ENCODE data around the gene TRDN. TPM values are rescaled to one million over a fixed set of nuclear protein-coding genes. Genes with fewer than 3 reads are reported as not detected.

Gene TRDN
- total RNA-seq, 3 donors from 2014 or later (not counting 1 experiment from before 2014, with no cell fraction given), result not detected

DNA sequence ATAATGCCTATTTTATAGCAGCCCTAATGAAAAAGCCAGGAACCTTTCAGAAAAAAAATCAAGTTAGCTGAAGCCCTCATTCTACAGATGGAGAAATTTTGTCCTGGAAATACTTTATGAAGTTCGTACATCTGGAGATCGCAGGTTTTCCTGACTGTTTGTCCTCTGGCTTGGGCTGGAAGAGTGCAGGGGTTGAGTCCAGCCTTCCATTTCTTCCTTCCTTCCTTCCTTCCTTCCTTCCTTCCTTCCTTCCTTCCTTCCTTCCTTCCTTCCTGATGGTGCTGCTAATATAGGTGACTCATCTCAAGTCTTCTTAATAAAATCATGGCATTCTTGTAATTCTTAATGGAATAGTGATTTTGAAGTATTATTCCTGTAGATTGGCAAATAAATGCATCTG lies 413.3 kb downstream of the TRDN start:
- Mint-ChIP-seq H3K36me3 (no peaks in the 10 kb centered on the region), H3K27me3 (ENCODE audit: low read depth in 2 of 2) (no peaks in the 10 kb centered on the region), H3K9me3 (peaks cover 2 to 25% of the 10 kb centered on the region in 2 donors), H3K4me1 (no peaks in the 10 kb centered on the region), H3K27ac (no peak overlapping the region), H3K4me3 (no peak overlapping the region)
- H3K27ac ChIP-seq (ENCODE audit: low read length), result no peak overlapping the region
- H3K4me3 ChIP-seq (ENCODE audit: low read length), result no peak overlapping the region
- TF ChIP-seq, protein P1, sequence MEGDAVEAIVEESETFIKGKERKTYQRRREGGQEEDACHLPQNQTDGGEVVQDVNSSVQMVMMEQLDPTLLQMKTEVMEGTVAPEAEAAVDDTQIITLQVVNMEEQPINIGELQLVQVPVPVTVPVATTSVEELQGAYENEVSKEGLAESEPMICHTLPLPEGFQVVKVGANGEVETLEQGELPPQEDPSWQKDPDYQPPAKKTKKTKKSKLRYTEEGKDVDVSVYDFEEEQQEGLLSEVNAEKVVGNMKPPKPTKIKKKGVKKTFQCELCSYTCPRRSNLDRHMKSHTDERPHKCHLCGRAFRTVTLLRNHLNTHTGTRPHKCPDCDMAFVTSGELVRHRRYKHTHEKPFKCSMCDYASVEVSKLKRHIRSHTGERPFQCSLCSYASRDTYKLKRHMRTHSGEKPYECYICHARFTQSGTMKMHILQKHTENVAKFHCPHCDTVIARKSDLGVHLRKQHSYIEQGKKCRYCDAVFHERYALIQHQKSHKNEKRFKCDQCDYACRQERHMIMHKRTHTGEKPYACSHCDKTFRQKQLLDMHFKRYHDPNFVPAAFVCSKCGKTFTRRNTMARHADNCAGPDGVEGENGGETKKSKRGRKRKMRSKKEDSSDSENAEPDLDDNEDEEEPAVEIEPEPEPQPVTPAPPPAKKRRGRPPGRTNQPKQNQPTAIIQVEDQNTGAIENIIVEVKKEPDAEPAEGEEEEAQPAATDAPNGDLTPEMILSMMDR (IDR thresholded peaks at IDR 0.05), result no peak
- no peak for DNase-seq
- intact Hi-C loops (cut with micrococcal nuclease), result no loop called here
- peaks cover 1% of the 10 kb centered on the region for H3K9me3 ChIP-seq (ENCODE audit: control insufficient read depth, insufficient read depth, low read length)
- H3K36me3 ChIP-seq (ENCODE audit: control insufficient read depth, insufficient read depth, low read length), result no peaks in the 10 kb centered on the region
- H3K27me3 ChIP-seq (ENCODE audit: control insufficient read depth, insufficient read depth, low read length), result no peaks in the 10 kb centered on the region
- H3K4me1 ChIP-seq (ENCODE audit: control insufficient read depth, insufficient read depth, low read length), result no peaks in the 10 kb centered on the region
- WGBS (ENCODE audit: insufficient coverage), result no CpG with 5 or more reads among the region's 2 CpGs
- no peak for ATAC-seq

DNA sequence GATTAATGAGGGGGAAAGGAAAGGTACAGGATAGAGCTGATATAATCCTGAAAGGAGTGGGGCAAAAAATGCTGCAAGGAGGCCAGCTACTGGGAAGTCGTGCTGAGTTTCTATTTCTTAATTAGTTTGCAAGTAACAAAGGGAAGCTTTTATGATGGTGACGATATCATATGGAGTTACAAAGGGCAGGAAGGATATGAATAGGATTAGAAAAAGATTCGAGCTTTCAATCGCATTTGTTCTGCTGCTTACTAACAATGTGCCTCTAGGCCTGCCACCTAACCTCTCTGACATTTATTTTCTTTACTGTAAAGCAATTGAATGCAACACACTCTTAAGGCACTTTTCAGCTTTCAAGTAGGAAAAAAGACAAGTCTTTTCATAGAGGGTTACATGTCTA lies 421.5 kb downstream of the TRDN start:
- H3K27me3 Mint-ChIP-seq (ENCODE audit: low read depth in 2 of 2), result no peaks in the 10 kb centered on the region
- Histone ChIP-seq H3K4me1 (ENCODE audit: control insufficient read depth, insufficient read depth, low read length) (no peaks in the 10 kb centered on the region), H3K27ac (ENCODE audit: low read length) (no peak overlapping the region), H3K9me3 (ENCODE audit: control insufficient read depth, insufficient read depth, low read length) (no peaks in the 10 kb centered on the region), H3K4me3 (ENCODE audit: low read length) (no peak overlapping the region), H3K27me3 (ENCODE audit: control insufficient read depth, insufficient read depth, low read length) (no peaks in the 10 kb centered on the region), H3K36me3 (ENCODE audit: control insufficient read depth, insufficient read depth, low read length) (no peaks in the 10 kb centered on the region)
- H3K36me3 Mint-ChIP-seq, result no peaks in the 10 kb centered on the region
- no peaks in the 10 kb centered on the region for H3K4me1 Mint-ChIP-seq
- TF ChIP-seq, protein P1 (IDR thresholded peaks at IDR 0.05), result no peak
- ATAC-seq, result no peak
- 70% methylated on average over 4 of the region's 4 CpGs for WGBS (ENCODE audit: insufficient coverage)
- no peak overlapping the region for H3K4me3 Mint-ChIP-seq
- no peak for DNase-seq
- peaks cover 0 to 5% of the 10 kb centered on the region in 2 donors for H3K9me3 Mint-ChIP-seq
- intact Hi-C loops (cut with micrococcal nuclease), result no loop called here
- no peak overlapping the region for H3K27ac Mint-ChIP-seq

DNA sequence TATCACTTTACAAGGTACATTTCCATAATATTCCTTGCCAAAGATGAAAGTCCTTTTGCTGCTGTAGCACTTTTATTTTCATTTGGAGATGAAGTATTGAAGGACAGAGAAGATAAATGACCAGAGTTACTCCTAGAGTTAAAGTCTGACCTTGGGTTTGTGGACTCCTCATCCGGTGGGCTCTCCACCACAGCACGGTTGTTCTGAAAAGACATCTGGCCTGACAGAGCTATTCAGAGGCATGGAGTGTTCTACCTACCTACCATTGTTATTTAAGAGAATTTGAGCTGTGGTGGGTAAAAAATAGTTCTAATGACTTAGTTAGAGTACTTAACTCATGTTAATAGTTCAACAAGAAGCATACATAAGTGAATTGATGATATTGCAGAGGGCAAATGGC lies 422.3 kb downstream of the TRDN start:
- no peak overlapping the region for H3K27ac Mint-ChIP-seq

DNA sequence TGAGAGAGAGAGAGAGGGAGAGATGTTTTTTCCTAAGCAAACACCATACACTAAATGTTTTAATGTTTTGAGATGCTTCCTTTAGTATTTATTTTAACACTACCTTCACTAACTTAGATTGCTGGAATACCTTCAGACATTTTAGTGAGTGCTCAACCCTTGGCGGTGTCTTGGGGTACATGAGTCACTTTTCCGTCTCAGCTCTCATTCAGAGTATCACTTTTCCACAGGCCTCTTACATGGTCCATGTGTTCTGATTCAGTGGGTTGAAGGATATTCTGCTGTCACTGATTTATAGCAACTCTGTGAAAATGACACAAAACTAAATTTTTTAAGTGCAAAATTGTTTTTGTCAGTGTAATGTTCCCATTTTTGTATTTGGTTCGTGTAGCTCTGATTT lies 422.8 kb downstream of the TRDN start:
- no peaks in the 10 kb centered on the region for H3K27me3 Mint-ChIP-seq (ENCODE audit: low read depth in 2 of 2)
- DNase-seq (no peak), ATAC-seq (no peak)
- H3K27ac Mint-ChIP-seq, result no peak overlapping the region
- 93% methylated on average over 3 of the region's 3 CpGs for WGBS (ENCODE audit: insufficient coverage)
- H3K4me1 Mint-ChIP-seq, result no peaks in the 10 kb centered on the region
- no peaks in the 10 kb centered on the region for H3K36me3 Mint-ChIP-seq
- no peak overlapping the region for H3K4me3 Mint-ChIP-seq
- Histone ChIP-seq H3K4me1 (ENCODE audit: control insufficient read depth, insufficient read depth, low read length) (no peaks in the 10 kb centered on the region), H3K9me3 (ENCODE audit: control insufficient read depth, insufficient read depth, low read length) (no peaks in the 10 kb centered on the region), H3K4me3 (ENCODE audit: low read length) (no peak overlapping the region), H3K27me3 (ENCODE audit: control insufficient read depth, insufficient read depth, low read length) (no peaks in the 10 kb centered on the region), H3K27ac (ENCODE audit: low read length) (no peak overlapping the region), H3K36me3 (ENCODE audit: control insufficient read depth, insufficient read depth, low read length) (no peaks in the 10 kb centered on the region)
- TF ChIP-seq, protein P1 (IDR thresholded peaks at IDR 0.05), result no peak
- H3K9me3 Mint-ChIP-seq, result peaks cover 0 to 5% of the 10 kb centered on the region in 2 donors
- intact Hi-C loops (cut with micrococcal nuclease), result no loop called here

More for the DNA sequence above, 422.3 kb downstream of the TRDN start:
- H3K9me3 ChIP-seq (ENCODE audit: control insufficient read depth, insufficient read depth, low read length), result no peaks in the 10 kb centered on the region
- DNase-seq (no peak), ATAC-seq (no peak)
- no peak overlapping the region for H3K27ac ChIP-seq (ENCODE audit: low read length)
- no peak overlapping the region for H3K4me3 ChIP-seq (ENCODE audit: low read length)
- H3K36me3 Mint-ChIP-seq, result no peaks in the 10 kb centered on the region
- H3K27me3 Mint-ChIP-seq (ENCODE audit: low read depth in 2 of 2), result no peaks in the 10 kb centered on the region
- H3K36me3 ChIP-seq (ENCODE audit: control insufficient read depth, insufficient read depth, low read length), result no peaks in the 10 kb centered on the region
- H3K4me3 Mint-ChIP-seq, result no peak overlapping the region
- H3K4me1 Mint-ChIP-seq, result no peaks in the 10 kb centered on the region
- intact Hi-C loops (cut with micrococcal nuclease), result no loop called here
- 90% methylated on average over 2 of the region's 2 CpGs for WGBS (ENCODE audit: insufficient coverage)
- no peaks in the 10 kb centered on the region for H3K27me3 ChIP-seq (ENCODE audit: control insufficient read depth, insufficient read depth, low read length)
- peaks cover 0 to 5% of the 10 kb centered on the region in 2 donors for H3K9me3 Mint-ChIP-seq
- TF ChIP-seq, protein P1 (IDR thresholded peaks at IDR 0.05), result no peak
- no peaks in the 10 kb centered on the region for H3K4me1 ChIP-seq (ENCODE audit: control insufficient read depth, insufficient read depth, low read length)

Data from natural killer cell (primary cell).